Measurements from ENCODE around the gene DGKA.
"Not testable (repeated sequence)": the region's sequence is repeated elsewhere in the genome, so short reads cannot be mapped to it uniquely, and the experiment has no call there.

The DGKA gene

DNA sequence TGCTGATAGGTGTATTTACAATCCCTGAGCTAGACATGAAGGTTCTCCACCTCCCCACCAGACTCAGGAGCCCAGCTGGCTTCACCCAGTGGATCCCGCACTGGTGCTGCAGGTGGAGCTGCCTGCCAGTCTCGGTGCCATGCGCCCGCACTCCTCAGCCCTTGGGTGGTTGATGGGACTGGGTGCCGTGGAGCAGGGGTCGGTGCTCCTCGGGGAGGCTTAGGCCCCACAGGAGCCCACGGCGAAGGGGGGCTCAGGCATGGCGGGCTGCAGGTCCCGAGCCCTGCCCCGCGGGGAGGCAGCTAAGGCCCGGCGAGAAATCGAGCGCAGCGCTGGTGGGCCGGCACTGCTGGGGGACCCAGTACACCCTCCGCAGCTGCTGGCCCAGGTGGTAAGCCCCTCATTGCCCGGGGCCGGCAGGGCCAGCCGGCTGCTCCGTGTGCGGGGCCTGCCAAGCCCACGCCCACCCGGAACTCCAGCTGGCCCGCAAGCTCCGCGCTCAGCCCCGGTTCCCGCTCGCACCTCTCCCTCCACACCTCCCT is 69.1 kb downstream of the DGKA start:
- not testable (repeated sequence) for DNase-seq

DNA sequence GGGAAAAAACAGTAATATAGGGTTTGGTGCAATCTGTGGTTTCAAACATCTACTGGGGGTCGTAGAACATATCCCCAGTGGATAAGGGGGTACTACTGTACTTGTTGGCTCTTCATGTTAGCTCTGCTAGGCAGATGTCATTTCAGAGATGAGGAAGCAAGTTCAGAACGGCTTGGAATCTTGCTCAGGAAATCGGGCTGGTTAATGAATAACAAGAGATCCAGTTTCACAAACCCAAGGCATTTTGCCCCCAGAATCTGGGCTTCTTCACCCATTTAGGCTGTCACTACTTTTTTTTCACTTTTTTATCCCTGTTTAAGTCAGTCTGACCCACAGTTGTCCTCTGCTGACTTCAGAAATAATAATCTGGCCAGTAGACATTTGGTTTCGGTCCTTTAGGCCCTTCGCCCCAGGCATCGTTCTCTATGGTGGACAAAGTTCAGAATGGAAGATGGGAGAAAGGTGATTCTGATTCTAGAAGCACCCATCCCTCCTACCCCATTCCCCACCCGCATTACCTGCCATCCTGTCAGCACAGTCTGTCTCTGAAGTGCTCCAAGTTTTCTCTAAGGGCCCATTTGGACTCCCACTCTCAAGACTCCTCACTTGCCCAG is 70.6 kb downstream of the DGKA start:
- no peak for DNase-seq

DNA sequence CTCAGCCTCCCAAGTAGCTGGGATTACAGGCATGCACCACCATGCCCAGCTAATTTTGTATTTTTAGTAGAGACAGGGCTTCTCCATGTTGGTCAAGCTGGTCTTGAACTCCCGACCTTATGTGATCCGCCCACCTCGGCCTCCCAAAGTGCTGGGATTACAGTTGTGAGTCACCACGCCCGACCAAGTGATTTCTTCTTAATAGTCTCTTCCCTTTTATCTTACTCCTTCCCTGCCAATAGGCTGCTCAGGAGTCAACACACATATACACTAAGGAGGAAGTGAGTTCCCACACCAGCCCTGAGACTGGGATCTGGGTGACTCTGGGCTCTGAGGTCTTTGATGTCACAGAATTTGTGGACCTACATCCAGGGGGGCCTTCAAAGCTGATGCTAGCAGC is 72.4 kb downstream of the DGKA start:
- not testable (repeated sequence) for DNase-seq
